Prostate gland (tissue), 2 donors: ENCODE data around the gene CHIT1. TPM values are rescaled to one million over a fixed set of nuclear protein-coding genes. Genes with fewer than 3 reads are reported as not detected.
A peak's percentile ranks its signal among the peaks of the same experiment; 100 is the strongest.

ENCODE experiments used
- DNase-seq: peaks from one replicate; pipeline ENCODE4 v3.0.0-alpha.2; 2019; ENCODE audit warnings: low spot score
- H3K27ac ChIP-seq, 2 donors: fragments of 200-600 bp; sonication (generic); 2 replicates each; pipeline ENCODE4 v1.5.1; 2017 to 2019
- H3K27me3 ChIP-seq: fragments of 200-600 bp; sonication (generic); replicated peaks from 2 replicates; pipeline ENCODE4 v1.5.1; 2019; ENCODE audit not compliant: insufficient read depth
- H3K36me3 ChIP-seq, 2 donors: fragments of 200-600 bp; sonication (generic); 1 replicate in 1 of 2; 2 replicates in 1 of 2; pipeline versions ENCODE4 v1.5.1 to v1.8.1; 2017 to 2019
- H3K4me1 ChIP-seq: fragments of 200-600 bp; sonication (generic); replicated peaks from 2 replicates; pipeline ENCODE4 v1.5.1; 2019
- H3K4me3 ChIP-seq, 2 donors: fragments of 200-600 bp; sonication (generic); 2 replicates each; pipeline ENCODE4 v1.5.1; 2017 to 2019
- H3K9me3 ChIP-seq: fragments of 200-600 bp; sonication (generic); 2 replicates; pipeline ENCODE4 v1.5.1; 2017
- POLR2A ChIP-seq: fragments of 450-650 bp; IDR thresholded peaks from one replicate; pipeline ENCODE4 v1.6.1; 2016; ENCODE audit warnings: antibody characterized with exemption, mild to moderate bottlenecking
- POLR2AphosphoS5 ChIP-seq: sonication (generic); formaldehyde crosslinking; IDR thresholded peaks from one replicate; pipeline ENCODE4 v1.6.1; 2017; ENCODE audit warnings: antibody characterized with exemption
- WGBS: methylation state at CpG from one replicate; pipeline ENCODE4 v1.1.5; 2018; 5-methylcytosine and 5-hydroxymethylcytosine counted together
- intact Hi-C: fragments of 100-400 bp; cut with DNase I; formaldehyde crosslinking; loops from one replicate; pipeline ENCODE4 v1.14.2; 2022
- total RNA-seq, 2 donors: library from RNA; depleted of rRNA; stranded (reverse); fragments of >200 nt; gene quantifications; one replicate each; pipeline ENCODE4 v1.1.0, GENCODE V29; 2016
- TF ChIP-seq, protein P1 (sequence below), 4 experiments: fragments of 200-600 bp in 2 of 4; fragments of 450-650 bp in 2 of 4; sonication (generic) in 2 of 4; IDR thresholded peaks; 1 replicate in 3 of 4; 2 replicates in 1 of 4; pipeline ENCODE4 v1.5.1; 2016 to 2019; ENCODE audit warnings: antibody characterized with exemption in 4 of 4, mild to moderate bottlenecking in 2 of 4, moderate library complexity in 2 of 4

The CHIT1 gene
- total RNA-seq, 2 donors from 2014 or later: 1.5 TPM; not detected in 1

DNA sequence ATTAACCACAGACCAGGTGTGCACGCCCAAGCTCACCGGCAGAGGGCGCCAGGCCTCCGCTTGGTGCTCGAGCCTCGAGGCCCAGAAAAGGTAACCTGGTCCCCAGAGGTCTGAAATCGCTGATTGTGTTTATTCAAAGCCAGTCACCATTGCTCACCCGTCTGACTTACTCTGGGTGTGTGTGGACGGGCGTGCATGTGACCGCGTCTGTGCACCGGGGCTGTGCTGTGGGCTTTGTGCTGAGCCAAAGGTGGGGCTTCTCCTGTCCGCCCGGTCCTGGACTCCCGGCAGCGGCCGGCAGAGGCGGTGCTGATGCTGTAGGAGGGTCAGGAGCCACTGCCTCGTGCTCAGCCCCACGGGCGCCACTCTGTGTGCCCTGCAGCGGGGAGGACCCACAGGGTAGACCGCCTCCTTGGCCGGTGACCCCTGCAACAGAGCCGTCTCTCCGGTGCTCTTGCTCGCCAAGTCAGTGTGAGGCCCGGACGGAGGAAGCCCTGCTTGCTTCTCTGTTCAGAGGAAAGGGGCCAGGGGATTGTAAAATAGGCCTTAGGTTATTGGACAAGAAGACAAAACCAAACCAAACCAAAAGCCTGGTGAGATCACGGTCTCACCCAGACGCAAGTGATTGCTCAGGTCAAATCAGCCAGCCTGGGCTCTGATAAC, 43.9 kb upstream of the CHIT1 start:
- no peaks in the 10 kb centered on the region for H3K9me3 ChIP-seq
- peak overlapping the region in 1 of 2 donors; percentile 7 for H3K4me3 ChIP-seq
- intact Hi-C loops: loop anchor here (2.0 to 5.0 kb wide), 6 partner anchors 33 to 236 kb away; no protein-coding TSS in a partner anchor
- 19% methylated on average over 31 of the region's 32 CpGs for WGBS
- no peaks in the 10 kb centered on the region for H3K36me3 ChIP-seq
- TF ChIP-seq, protein P1, sequence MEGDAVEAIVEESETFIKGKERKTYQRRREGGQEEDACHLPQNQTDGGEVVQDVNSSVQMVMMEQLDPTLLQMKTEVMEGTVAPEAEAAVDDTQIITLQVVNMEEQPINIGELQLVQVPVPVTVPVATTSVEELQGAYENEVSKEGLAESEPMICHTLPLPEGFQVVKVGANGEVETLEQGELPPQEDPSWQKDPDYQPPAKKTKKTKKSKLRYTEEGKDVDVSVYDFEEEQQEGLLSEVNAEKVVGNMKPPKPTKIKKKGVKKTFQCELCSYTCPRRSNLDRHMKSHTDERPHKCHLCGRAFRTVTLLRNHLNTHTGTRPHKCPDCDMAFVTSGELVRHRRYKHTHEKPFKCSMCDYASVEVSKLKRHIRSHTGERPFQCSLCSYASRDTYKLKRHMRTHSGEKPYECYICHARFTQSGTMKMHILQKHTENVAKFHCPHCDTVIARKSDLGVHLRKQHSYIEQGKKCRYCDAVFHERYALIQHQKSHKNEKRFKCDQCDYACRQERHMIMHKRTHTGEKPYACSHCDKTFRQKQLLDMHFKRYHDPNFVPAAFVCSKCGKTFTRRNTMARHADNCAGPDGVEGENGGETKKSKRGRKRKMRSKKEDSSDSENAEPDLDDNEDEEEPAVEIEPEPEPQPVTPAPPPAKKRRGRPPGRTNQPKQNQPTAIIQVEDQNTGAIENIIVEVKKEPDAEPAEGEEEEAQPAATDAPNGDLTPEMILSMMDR (IDR thresholded peaks at IDR 0.05): peak; percentile 97 to 100 (median 100)
- TF ChIP-seq POLR2A: peak; percentile 59
- peak; percentile 86 for TF ChIP-seq POLR2AphosphoS5
- peak; percentile 88 for DNase-seq
- H3K27ac ChIP-seq: peak overlapping the region; percentile 69 to 80
- peaks cover 7% of the 10 kb centered on the region for H3K4me1 ChIP-seq
- no peaks in the 10 kb centered on the region for H3K27me3 ChIP-seq

DNA sequence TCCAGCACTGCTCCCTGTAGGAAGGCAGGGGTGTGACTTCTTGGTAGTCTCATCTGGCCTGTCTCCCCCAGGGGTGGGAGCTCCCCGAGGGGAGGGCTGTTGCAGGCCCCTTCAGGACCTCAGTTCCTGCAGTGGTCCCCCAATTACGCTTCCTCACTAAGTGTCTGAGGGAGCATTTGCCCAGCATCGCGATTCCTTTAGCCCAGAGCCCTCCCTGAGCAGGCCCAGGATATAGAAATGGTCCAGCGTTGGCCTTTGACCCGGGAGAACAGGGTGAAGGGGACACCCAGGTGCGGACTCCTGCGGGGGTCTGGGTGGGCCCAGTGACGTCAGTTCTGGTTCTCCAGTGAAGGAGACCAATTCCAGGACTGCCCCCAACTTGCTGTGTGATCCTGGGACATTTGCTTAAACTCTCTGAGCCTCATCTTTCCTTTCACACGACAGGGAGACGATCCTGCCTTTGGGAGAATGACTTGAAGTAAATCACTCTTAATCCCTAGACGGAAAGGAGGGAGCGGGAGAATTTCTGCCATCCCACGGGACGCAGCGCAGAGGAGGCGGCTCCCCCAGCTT, 43.2 kb upstream of the CHIT1 start:
- WGBS: 30% methylated on average over 17 of the region's 17 CpGs
- peak overlapping the region in 1 of 2 donors; percentile 7 for H3K4me3 ChIP-seq

DNA sequence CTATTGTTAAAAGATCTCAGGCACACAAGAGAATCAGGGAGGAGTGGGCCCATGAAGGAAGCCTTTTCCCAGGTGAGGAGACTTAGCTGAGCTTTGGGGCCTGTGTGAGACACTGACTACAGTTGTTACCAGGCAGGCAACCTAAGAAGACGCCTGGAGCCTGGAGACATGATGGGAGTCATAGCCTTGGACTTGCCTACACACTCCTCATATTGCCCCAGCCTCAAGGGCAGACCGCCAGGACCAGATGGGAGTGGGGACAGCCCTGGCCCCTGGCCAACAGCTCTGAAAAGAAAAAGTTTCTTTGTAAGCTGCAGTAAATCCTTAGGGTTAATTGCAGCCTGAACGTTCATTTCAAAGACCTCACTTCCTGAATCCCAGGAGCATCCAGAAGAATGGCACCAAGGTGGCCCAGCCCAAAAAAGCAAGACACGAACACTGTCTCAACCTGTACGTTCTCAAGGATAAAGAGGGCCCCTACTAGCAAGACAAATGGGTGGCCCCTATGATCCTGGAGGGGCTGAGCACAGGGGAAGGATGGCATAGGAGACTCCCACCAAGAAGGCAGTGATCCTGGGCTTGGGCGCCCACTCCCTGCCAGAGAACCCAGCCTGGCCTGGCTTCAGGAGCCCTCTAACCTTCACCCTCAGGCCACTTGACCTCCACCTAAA, 42.6 kb upstream of the CHIT1 start:
- no peak overlapping the region for H3K4me3 ChIP-seq
- 48% methylated on average over 6 of the region's 6 CpGs for WGBS
- peaks cover 7% of the 10 kb centered on the region for H3K4me1 ChIP-seq
- intact Hi-C loops: loop anchor here (2.0 to 5.0 kb wide), 6 partner anchors 35 to 235 kb away; no protein-coding TSS in a partner anchor
- peak overlapping the region in 1 of 2 donors; percentile 29 for H3K27ac ChIP-seq
- H3K36me3 ChIP-seq: no peaks in the 10 kb centered on the region
- no peak for DNase-seq
- TF ChIP-seq, protein P1 (IDR thresholded peaks at IDR 0.05): no peak
- no peak for TF ChIP-seq POLR2A
- TF ChIP-seq POLR2AphosphoS5: no peak
- H3K27me3 ChIP-seq: no peaks in the 10 kb centered on the region
- no peaks in the 10 kb centered on the region for H3K9me3 ChIP-seq

More for the DNA sequence above, 43.2 kb upstream of the CHIT1 start:
- TF ChIP-seq, protein P1 (IDR thresholded peaks at IDR 0.05): no peak
- TF ChIP-seq POLR2A (no peak), POLR2AphosphoS5 (no peak)
- no peaks in the 10 kb centered on the region for H3K36me3 ChIP-seq
- peak overlapping the region in 1 of 2 donors; percentile 69 for H3K27ac ChIP-seq
- no peak for DNase-seq
- no peaks in the 10 kb centered on the region for H3K27me3 ChIP-seq
- intact Hi-C loops: loop anchor here (2.0 to 5.0 kb wide), 6 partner anchors 34 to 235 kb away; no protein-coding TSS in a partner anchor
- no peaks in the 10 kb centered on the region for H3K9me3 ChIP-seq
- H3K4me1 ChIP-seq: peaks cover 7% of the 10 kb centered on the region

DNA sequence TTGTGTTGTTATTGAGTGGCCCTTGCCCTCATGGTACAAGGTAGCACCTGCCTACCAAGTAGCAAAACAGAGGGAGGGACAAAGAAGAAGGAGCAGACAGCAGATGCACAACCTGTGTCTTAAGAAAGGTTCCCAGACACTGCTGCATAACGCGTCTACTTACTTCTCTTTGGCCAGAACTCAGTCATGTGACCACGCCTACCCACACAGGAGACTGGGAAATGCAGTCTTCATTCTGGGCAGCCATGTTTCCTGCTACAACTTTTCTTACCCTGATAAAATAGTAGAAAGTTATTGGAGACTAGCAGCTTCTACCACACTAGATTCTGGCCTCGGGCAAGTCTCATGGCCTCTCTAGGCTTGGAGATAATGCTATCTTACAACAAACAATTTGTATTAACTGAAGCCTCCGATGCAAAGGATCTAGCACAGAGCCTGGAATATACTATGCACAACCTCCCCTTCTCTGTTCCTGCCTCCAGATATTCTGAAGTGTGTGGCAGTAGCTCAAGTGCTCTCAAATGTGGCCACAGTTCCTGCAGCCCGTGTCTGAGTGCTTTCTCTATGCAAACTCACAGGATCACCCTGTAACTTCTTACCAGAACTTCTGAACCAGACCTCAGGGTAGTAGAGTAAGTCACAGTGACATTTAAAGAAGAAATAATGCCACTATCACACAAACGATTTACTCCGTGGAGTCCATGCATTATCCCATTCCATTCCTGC, 41.7 kb upstream of the CHIT1 start:
- Histone ChIP-seq H3K9me3 (no peaks in the 10 kb centered on the region), H3K27me3 (no peaks in the 10 kb centered on the region), H3K36me3 (no peaks in the 10 kb centered on the region), H3K4me1 (peaks cover 7% of the 10 kb centered on the region), H3K27ac (peak overlapping the region in 1 of 2 donors; percentile 29), H3K4me3 (no peak overlapping the region)
- DNase-seq: peak; percentile 83
- intact Hi-C loops: loop anchor here (5.0 kb wide), 4 partner anchors 56 to 234 kb away; no protein-coding TSS in a partner anchor
- 40% methylated on average over 8 of the region's 8 CpGs for WGBS
- peak; percentile 86 for TF ChIP-seq POLR2AphosphoS5
- TF ChIP-seq, protein P1 (IDR thresholded peaks at IDR 0.05): no peak
